ENCODE results near the gene MAGEB17.

MAGEB17 gene

GRCh38 chrX:16205840-16206239 is 38.6 kb downstream of the MAGEB17 start:
- FAIRE-seq (no peak), DNase-seq (ENCODE audit: insufficient read length, low spot score) (no peak)

GRCh38 chrX:16207634-16208033 is 40.4 kb downstream of the MAGEB17 start:
- FAIRE-seq (no peak), DNase-seq (ENCODE audit: insufficient read length, low spot score) (no peak)

- DNase-seq (ENCODE audit: insufficient read length, low spot score) = no peak
Observed at GRCh38 chrX:16208601-16209000, 41.3 kb downstream of the MAGEB17 start.

GRCh38 chrX:16210061-16210460 is 42.8 kb downstream of the MAGEB17 start:
- FAIRE-seq (no peak), DNase-seq (ENCODE audit: insufficient read length, low spot score) (no peak)

More at GRCh38 chrX:16208601-16209000, 41.3 kb downstream of the MAGEB17 start:
- no peak for FAIRE-seq

- no peak for FAIRE-seq
- DNase-seq (ENCODE audit: insufficient read length, low spot score) = no peak
Observed at GRCh38 chrX:16212024-16212423, 44.7 kb downstream of the MAGEB17 start.

- DNase-seq (ENCODE audit: insufficient read length, low spot score) = no peak
- FAIRE-seq = no peak
Observed at GRCh38 chrX:16212436-16212835, 45.2 kb downstream of the MAGEB17 start.

- no peak for FAIRE-seq
- no peak for DNase-seq (ENCODE audit: insufficient read length, low spot score)
Observed at GRCh38 chrX:16213961-16214360, 46.7 kb downstream of the MAGEB17 start.

- no peak for FAIRE-seq
- no peak for DNase-seq (ENCODE audit: insufficient read length, low spot score)
Observed at GRCh38 chrX:16215660-16216059, 48.4 kb downstream of the MAGEB17 start.

All from GM19239 (cell line).